ENCODE measurements around the gene CNST.
"Not testable (repeated sequence)": the region's sequence is repeated elsewhere in the genome, so short reads cannot be mapped to it uniquely, and the experiment has no call there.

The CNST gene

DNA sequence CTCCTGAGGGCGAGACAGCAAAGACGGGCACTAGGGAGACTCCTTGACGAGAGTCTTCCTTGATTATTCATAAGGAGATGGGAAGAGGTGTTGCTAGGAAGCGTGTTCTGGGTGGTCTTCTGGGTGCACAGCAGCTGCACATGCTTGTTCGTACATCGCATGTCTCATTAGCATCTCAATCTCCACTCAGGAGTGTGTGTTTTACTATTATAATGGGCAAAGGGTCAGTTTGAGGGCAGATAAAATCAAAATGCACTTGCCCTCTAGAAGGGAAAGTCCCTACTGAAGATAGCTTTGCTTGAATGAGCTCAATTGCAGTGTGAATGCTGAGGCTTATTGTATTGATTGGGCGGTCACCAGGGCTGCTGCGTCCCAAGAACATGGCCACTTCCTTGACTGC is 107.8 kb downstream of the CNST start:
- DNase-seq (ENCODE audit: low read depth in 2 of 2): no peak

DNA sequence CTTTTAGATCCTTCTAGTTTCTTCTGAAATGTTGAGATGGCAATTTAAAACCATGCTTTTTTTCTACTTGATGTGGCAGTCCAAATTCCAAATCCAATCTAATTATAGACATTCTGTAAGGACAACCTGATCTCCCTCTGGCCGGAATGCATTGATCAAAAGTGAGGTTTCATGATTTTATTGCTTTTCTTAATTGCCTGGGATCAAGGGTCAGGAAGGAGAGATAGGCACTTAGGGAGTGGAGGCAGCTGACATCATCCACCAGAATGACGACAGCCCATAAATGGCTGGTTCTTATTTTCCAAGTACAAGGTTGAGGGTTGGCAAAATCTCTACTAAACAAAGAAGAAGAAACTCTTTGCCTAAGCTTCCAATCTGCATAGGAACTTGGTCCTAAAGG is 111.6 kb downstream of the CNST start:
- DNase-seq (ENCODE audit: low read depth in 2 of 2): no peak

DNA sequence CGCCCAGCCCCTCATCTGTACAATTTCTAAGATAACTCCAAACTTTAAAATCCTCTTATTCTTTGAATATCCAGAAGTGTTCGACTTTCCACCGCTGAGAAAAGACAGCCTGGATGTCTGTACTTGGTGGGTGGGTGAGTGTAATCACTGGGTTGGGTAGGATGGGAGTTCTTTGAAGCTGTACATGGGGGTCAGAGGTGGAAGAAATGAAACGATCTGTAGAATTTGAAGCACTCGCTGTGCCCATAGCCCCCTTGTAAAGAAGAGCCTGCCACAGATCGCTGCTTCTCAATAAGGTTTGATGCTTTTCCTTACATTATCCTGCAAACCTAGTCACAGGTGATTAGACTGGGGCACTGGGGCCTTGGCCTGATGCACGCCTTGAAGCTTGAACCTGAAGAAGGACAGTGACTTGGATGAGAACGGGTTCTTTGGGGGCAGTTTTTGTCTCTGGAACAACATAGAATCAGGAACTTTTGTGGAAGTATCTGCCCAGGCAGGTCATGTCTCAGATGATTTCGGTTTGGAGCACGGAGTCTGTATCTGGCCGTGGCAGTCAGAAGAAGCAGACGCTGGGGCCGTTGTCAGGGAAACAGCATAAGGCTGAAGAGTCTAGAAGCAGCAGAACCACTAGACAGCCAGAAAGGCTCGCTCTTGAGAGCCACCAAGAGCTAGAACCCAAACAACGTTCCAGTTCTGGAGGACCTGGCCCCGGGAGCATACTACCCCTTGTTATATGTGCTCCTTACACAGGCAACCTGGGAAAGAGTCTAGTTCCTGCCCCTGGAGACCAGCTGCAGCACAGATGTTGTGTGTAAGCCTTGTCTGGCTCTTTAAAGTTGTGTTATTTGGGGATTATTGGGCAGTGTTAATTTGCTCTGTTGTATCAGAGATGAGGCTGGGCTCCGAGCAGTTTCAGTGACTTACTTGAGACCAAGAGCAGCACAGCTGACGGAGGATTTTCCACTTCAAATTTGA is 112.8 kb downstream of the CNST start:
- DNase-seq (ENCODE audit: low read depth in 2 of 2): no peak

DNA sequence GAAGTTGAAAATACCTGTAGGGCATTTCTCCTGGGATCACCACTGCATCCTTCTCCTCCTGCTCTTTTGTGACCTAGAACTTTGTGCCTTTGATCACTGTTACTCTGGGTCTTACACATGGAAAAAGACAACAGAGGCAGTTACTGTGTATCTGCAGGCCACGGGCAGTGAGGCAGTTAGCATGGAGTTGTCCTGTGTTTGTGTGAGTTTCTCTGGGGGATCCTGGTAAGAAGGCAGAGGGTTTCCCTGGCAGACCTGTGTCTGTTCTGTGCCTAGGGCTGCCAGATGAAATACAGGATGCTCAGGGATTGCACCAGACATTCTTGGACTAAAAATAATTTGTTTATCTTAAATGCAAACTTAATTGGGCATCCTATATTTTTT is 113.5 kb downstream of the CNST start:
- no peak for DNase-seq (ENCODE audit: low read depth in 2 of 2)

DNA sequence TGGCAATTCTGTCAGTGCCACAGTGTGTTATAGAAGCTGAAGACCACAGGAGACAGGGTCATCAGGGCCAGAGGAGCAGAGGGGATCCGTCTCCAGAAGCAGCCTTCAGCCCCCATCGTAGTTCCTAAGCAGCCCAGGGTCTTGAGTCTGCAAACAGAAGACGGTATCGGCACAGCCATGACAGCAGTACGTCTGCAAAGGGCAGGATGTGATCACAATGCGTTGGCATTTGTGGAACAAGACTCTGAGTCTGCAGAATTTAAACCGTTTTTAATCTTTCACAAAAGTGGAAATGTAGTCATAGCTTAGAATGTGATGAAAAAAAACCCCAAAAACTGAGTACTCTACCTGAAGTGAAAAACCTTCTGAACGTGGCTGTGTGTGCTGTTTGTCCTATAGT is 113.9 kb downstream of the CNST start:
- DNase-seq (ENCODE audit: low read depth in 2 of 2): no peak

DNA sequence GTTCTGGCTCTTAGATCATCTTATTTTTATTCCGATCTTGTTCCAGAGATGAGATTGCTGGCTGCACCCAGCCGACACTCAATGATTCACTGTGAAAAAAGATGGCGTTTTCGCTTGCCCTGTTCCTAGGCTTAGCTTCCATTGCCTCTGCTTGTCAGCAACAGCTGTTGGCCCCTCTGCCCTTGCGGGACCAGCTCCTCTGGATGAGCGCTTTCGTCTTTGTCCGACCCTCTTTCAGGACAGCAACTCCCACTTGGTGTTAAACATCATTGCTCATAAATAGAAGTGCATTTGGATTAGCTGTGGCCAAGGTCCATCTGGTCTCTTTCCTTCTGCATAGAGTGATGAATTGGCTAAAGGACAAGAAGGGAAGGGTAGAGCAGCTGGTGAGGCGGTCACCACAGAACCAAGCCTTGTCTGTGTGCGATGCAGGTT is 114.5 kb downstream of the CNST start:
- no peak for DNase-seq (ENCODE audit: low read depth in 2 of 2)

DNA sequence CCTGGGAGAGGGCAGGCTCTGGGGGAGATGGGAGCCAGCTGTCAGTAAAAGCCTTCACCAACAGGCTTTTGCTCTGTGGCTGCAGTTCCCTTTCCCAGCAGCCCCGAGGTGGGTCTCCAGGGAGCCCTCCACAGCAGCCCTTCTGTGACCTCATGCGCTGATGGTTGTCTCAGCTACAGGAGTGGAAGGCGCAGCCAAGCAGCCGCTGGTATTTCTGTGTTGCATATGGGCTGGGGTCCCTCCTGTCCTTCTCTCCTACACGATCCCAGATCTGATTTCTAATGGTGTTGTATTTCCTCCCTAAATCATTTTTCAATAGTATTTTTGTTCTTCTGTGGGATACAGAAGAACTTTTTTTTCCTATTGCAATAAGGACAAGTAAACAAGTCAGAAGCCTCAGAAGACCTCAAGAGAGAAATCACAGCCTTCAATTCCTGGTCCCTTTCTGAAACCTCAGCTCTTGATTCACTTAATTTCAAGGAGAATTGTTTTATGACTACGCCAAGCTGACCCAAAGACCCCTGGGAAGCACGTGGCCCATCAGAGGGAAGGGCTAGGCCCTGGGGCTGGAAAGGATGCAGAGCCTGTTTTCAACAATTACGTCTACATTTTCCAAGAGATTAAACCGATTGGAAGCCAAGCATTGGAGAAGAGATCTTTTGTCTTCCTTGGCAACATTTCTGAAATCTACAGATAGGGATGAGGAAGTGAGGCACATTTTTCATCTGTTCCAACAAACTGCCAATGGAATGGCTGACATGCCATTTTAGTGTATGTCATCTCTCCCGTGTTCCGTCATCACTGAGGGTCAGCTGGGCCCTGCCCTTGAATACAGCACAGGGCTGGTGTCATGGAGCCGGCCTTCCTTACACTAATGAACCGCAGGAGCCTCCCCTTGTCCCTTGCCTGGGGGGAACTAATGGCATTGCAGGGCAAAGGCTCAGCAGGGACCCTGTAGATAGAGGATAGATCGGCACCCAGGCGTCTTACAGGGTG is 115.9 kb downstream of the CNST start:
- no peak for DNase-seq (ENCODE audit: low read depth in 2 of 2)

DNA sequence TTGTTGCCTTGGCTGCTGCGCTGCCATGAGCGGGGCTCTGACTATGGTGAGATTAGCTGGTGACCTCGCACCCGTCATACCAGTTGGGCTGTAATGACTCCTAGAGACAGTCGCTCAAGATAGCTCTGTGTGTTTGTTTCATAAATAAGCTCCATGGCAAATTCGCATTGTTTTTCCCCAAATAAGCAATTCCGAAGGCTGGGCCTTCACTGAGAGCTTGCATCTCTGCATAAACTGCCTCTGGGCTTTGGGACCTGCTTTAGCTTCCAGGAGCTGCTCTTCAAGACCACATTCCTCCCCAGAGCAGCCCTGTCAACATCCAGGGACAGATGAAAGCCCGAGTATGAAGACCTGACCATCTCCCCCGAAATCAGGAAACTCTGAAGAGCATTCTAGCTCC is 117.3 kb downstream of the CNST start:
- DNase-seq (ENCODE audit: low read depth in 2 of 2): no peak

DNA sequence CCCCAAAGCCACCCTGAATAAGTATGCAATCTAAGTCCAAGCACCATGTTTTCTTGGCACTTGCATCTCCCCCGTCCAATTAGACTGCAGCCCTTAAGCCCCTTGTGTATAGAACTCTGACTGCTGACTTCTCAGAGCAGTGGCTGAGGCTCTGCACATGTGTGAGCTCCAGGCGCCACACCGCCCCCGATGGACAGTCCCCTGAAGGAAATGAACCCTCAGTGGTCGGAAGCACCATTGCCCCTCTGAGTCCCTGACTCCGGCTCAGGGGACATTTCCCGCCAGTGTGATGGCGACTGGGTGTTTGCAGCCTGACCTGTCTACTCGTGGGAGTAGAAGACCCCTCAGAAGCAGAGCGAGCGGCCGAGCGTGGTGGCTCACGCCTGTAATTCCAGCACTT is 120.7 kb downstream of the CNST start:
- DNase-seq (ENCODE audit: low read depth in 2 of 2): no peak

DNA sequence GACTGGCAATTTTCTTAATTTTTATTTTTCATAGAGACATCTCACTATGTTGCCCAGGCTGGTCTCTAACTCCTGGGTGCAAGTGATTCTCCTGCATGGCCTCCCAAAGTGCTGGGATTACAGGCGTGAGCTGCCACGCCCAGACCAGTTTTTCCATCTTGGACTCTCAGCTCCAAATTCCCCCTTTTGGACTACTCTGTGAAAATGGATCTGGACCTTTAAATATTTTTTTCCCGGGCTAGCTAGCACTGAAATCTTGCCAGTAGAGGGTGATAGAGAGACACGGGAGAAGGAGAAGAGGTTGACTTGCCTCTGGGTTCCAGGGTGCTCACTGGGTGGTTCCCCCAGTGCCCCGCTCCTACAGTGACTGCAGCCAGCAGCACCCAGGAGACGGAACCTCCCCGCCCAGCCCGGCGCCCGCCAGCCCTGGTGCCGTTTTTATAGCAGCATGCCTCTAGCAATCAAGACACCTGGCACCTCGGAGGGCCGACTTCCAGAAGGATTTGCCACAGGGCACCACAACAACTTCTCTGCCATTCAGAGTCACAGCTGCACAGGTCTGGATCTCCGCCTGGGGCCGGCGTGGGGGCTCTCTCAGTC is 123.3 kb downstream of the CNST start:
- DNase-seq (ENCODE audit: low read depth in 2 of 2): no peak

DNA sequence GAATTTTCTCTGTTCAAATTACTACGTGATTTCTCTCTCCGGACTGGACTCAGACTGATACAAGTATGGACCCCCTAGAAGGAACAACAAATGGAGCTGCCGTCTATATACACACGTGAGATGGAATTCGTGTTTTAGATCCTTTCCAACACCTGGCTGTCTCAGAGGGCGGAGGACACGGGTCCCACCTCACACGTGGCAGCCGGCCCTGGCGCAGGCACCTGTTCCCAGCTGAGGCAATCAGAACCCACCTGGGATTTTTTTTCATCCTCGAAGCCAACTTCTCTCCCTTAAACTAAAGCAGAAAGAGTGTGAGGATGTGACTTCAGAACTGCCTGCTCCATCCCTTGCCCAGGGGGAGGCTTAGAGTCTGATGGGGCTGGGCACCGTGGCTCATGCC is 123.8 kb downstream of the CNST start:
- no peak for DNase-seq (ENCODE audit: low read depth in 2 of 2)

DNA sequence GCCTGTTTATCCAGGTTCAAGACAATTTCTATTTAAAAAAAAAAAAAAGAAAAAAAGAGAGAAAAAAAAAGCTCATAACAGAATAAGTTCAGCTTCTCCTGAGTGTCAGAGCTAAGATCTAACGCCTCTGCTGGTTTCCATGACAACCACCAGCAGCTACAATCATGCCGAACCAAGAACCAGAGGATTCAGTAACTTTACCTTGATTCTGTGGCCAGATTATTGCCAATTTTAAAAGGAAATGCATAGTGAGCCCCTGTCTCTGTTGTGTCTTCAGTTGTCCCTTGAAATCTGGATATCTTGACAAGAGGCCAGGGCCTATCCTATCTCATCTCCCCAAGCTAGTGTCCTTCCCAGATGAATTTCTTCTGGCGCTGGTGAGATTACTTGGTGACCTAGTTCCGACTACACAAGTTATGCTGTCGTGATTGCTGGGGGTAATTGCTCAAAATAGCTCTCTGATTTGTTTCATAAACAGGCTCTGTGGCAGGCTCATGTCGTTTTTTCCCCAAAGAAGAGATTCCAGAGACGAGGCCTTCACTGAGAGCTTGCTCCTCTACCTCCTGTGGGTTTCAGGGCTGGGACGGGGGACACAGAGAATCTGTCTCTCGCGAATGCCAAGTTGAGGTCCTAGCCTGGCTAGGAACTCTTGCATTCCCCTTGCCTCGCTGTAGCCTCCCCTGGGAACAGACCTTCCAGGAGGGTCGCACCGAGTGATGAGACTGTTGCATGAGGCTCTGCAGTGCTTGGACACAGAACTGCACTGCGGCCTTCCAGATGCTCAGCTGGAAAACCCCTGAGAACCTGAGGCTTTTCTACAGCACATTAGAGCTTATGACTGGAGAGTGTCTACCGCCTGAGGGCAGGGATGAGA is 125.6 kb downstream of the CNST start:
- DNase-seq (ENCODE audit: low read depth in 2 of 2): no peak

DNA sequence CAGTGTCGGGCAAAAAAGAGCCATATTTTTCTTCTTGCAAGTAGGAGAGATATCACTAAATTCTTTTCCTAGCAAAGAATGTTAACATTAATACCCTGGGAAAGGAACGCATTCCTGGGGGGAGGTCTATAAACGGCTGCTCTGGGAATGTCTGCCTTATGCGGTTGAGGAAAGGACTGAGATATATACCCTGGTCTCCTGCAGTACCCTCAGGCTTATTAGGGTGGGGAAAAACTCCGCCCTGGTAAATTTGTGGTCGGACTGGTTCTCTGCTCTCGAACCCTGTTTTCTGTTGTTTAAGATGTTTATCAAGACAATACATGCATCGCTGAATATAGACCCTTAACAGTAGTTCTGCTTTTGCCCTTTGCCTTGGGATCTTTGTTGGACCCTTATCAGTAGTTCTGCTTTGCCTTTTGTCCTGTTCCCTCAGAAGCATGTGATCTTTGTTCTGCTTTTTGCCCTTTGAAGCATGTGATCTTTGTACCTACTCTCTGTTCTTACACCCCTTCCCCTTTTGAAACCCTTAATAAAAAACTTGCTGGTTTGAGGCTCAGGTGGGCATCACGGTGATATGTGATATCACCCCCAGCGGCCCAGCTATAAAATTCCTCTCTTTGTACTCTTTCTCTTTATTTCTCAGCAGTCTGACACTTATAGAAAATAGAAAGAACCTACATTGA is 128.1 kb downstream of the CNST start:
- not testable (repeated sequence) for DNase-seq (ENCODE audit: low read depth in 2 of 2)

DNA sequence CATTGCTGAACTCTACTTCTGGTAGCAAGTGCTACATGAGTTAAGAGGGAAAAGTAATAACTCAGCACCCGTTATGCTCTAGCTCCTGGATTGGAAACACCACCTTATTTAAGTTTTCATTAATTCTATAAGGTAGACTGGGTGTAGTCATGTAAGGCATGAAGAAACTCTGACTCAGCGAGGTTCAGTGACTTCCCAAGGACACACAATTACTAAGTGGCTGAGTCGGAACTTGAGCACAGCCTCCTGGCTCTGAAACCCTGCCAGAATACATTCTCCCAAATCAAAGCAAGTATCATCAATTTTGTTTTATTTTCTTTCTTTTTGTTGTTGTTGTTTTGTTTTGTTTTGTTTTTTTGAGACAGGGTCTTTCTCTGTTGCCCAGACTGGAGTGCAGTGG is 128.9 kb downstream of the CNST start:
- no peak for DNase-seq (ENCODE audit: low read depth in 2 of 2)

DNA sequence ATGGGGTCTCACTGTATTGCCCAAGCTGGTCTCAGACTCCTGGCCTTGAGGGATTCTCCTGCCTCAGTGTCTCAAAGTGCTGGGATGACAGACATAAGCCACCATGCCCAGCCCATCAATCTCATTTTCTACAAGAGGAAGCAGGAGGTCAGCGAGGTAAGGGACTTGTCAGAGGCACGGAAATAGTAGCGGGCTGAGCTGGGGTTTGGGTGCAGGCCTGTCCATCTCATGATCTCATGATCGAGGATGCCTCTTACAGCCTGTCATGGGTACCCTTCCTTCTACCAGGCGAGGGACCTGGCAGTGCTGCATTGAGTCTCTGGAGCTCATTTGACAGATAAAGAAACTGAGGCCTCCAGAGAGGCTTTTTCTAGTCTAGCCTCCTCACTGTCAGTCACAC is 129.4 kb downstream of the CNST start:
- DNase-seq (ENCODE audit: low read depth in 2 of 2): no peak

DNA sequence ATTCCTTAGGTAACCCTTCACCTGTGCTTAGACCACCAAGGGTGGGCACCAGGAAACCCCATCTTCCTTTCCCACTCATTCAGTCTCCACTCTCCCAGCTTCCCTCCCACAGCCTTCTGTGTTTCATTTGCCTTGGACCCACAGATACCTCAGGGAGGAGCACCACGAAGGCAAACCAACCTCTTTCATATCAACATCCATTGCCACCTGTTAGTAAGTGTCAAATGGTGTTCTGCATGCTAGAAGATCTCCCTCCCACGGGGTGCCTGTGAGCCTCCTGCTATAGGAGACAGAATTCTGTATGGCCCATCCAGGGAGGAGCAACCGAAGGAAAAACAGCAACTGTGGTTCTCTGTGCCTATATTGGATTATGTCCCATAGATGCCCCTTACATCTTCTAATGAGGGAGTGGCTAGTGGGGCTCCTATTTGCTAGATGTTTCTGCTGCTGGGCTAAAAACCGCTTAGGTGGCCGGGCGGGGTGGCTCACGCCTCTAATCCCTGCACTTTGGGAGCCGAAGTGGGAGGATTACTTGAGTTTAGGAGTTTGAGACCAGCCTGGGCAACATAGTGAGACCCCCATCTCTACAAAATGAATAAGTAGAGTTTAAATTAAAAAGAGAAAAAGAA is 132.3 kb downstream of the CNST start:
- no peak for DNase-seq (ENCODE audit: low read depth in 2 of 2)

DNA sequence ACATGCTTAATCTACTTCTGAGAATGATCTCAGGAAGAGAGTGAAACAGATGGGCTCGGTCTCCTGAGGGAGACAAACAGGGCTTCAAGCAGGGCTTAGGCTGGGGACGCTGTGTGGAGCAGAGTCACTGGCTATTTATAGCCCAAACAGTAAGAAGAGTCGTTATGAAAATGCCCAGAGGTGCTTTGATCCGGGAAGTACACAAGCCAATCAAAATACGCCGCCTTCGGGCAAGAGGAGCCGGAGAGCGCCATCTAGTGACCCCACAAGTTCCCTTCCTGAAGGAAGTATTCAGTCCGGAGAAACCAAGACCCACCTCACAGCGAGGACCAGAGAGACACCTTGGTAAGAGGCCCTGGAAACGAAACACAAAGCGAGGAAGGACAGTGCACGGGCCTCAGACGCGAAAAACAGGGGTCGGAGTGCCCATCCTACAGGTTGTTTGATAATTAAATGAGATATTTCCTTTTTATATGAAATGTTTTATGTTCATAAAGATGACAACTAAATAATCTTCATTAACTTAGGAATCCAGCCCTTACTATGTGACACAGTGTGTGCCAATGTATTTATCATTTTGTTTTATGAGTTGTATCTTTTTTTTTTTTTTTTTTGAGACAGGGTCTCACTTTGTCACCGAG is 133.0 kb downstream of the CNST start:
- peak; percentile 42 to 71 for DNase-seq (ENCODE audit: low read depth in 2 of 2)

DNA sequence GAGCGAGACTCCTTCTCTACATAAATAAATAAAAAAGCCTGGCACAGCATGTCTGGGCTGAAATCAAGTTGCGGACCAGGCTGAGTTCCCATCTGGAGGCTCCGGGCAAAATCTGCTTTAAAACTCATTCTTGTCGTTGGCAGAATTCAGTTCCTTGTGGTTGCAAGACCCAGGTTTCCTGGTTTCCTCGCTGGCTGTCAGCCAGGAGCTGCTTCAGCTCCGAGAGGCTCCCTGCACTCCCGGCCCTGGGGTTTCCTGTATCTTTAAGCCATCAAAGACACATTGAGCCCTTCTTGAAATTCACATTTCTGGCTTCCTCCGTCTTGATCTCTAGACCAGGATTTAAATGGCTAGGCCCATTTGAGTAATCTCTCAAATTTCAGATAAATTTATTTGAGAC is 137.3 kb downstream of the CNST start:
- DNase-seq (ENCODE audit: low read depth in 2 of 2): no peak

DNA sequence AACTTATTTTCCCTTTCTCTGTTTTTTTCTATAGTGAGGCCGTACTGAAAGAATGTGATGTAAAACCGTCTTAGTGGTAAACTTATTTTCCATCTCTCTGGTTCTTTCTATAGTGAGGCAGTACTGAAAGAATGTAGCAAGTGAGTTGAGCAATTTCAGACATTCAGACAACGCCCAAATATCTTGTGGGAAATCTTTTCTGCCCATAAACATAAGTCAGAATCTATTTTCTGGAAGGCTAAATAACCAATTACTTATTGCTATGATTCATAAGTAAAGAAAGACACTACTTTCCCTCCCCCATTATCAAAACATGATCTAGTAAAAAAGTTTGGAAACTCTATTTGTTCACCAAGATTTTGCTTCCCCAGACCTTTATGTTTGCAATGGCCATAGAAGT is 139.1 kb downstream of the CNST start:
- DNase-seq (ENCODE audit: low read depth in 2 of 2): no peak

DNA sequence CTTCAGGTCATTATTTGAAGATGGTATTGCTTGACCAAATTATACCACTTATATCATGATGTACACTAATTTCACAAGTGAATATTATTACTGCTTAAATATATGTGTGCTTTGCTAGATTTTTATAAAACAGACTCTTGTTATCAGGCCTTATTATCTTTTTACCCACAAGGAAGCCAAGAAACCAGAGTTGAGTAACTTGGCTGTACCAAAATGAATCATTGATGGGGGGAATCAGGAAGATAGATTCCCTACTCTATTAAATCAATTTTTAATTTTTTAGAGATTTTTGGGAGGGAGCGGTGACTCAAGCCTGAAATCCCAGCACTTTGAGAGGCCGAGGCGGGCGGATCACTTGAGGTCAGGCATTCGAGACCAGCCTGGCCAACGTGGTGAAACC is 141.9 kb downstream of the CNST start:
- no peak for DNase-seq (ENCODE audit: low read depth in 2 of 2)

Data from stimulated activated CD8-positive, alpha-beta memory T cell treated with anti-CD3 and anti-CD28 coated beads, Interleukin-7, amount 100 ng/mL, for 1 hour (primary cell).